ENCODE measurements around the gene SAP25.

- TF ChIP-seq POLR2AphosphoS5 (IDR thresholded peaks at IDR 0.05; ENCODE audit: low read depth) (no peak), CTCF (conservative IDR thresholded peaks at IDR 0.05; ENCODE audit: low read depth in 2 of 2) (no peak), EZH2phosphoT487 (IDR thresholded peaks at IDR 0.05; ENCODE audit: unreplicated experiment) (no peak), EZH2 (IDR thresholded peaks at IDR 0.05; ENCODE audit: low read depth, unreplicated experiment) (no peak), JUNB (IDR thresholded peaks at IDR 0.05; ENCODE audit: unreplicated experiment) (no peak), REST (IDR thresholded peaks at IDR 0.05; ENCODE audit: unreplicated experiment) (no peak), CREB1 (CRISPR knock-in tag; IDR thresholded peaks at IDR 0.05; ENCODE audit: low read depth) (no peak), ETS1 (IDR thresholded peaks at IDR 0.05) (no peak), STAT1 (IDR thresholded peaks at IDR 0.05; ENCODE audit: unreplicated experiment) (no peak), NANOG (IDR thresholded peaks at IDR 0.05; ENCODE audit: borderline replicate concordance) (no peak), ZNF114 (CRISPR knock-in tag; IDR thresholded peaks at IDR 0.05) (no peak), ZNF462 (CRISPR knock-in tag; IDR thresholded peaks at IDR 0.05) (no peak), ZNF331 (CRISPR knock-in tag; IDR thresholded peaks at IDR 0.05; ENCODE audit: low read depth) (no peak)
Observed at GRCh38 chr7:100566018-100566531, 7.6 kb downstream of the SAP25 start.
